Cardiac fibroblast (primary cell): ENCODE results near the gene SPAG6.
A peak's percentile ranks its signal among the peaks of the same experiment; 100 is the strongest.
"Not testable (repeated sequence)": the region's sequence is repeated elsewhere in the genome, so short reads cannot be mapped to it uniquely, and the experiment has no call there.

Source experiments
- DNase-seq, 2 donors: peaks; one replicate each; pipeline versions ENCODE4 v3.0.0 to v3.0.0-alpha.2; 2010; ENCODE audit warnings: low read depth in 2 of 2
- H3K4me3 ChIP-seq, 2 donors: replicated peaks in 1 of 2; 1 replicate in 1 of 2; 2 replicates in 1 of 2; pipeline ENCODE4 v1.5.1; 2011; ENCODE audit warnings: low read depth in 2 of 2, low read length in 2 of 2, mild to moderate bottlenecking in 2 of 2, moderate library complexity in 1 of 2
- TF ChIP-seq, protein P1 (sequence below): IDR thresholded peaks from one replicate; pipeline ENCODE4 v1.5.1; 2011; ENCODE audit warnings: low read depth, mild to moderate bottlenecking, low read length, inconsistent platforms

Gene SPAG6

DNA sequence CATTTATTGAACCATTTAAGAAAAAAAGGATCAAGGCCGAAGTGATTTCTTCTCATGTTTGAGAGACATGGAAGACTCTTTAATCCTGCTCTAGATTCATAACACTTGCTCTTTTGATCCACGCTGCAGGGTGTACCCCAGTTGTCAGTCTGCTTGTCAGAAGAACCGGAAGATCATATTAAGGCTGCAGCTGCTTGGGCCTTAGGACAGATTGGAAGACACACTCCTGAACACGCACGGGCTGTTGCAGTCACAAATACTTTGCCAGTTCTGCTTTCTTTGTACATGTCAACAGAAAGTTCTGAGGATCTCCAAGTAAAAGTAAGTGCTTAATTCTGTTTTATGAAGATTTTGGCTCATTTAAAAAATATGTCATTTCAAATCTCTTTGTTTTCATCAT is 46.3 kb downstream of the SPAG6 start:
- no peak for DNase-seq
- TF ChIP-seq, protein P1, sequence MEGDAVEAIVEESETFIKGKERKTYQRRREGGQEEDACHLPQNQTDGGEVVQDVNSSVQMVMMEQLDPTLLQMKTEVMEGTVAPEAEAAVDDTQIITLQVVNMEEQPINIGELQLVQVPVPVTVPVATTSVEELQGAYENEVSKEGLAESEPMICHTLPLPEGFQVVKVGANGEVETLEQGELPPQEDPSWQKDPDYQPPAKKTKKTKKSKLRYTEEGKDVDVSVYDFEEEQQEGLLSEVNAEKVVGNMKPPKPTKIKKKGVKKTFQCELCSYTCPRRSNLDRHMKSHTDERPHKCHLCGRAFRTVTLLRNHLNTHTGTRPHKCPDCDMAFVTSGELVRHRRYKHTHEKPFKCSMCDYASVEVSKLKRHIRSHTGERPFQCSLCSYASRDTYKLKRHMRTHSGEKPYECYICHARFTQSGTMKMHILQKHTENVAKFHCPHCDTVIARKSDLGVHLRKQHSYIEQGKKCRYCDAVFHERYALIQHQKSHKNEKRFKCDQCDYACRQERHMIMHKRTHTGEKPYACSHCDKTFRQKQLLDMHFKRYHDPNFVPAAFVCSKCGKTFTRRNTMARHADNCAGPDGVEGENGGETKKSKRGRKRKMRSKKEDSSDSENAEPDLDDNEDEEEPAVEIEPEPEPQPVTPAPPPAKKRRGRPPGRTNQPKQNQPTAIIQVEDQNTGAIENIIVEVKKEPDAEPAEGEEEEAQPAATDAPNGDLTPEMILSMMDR, result no peak
- H3K4me3 ChIP-seq, result no peak overlapping the region

DNA sequence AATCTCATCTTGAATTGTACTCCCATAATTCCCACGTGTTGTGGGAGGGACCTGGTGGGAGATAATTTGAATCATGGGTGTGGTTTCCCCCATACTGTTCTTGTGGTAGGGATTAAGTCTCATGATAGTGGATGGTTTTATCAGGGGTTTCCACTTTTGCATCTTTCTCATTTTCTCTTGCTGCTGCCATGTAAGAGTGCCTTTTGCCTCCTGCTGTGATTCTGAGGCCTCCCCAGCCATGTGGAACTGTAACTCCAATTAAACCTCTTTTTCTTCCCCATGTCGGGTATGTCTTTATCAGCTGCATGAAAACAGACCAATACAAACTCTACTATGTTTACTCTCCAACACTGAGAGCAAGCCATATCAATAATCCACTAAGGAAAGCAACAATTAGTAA is 50.9 kb downstream of the SPAG6 start:
- H3K4me3 ChIP-seq, DNase-seq: not testable (repeated sequence)

DNA sequence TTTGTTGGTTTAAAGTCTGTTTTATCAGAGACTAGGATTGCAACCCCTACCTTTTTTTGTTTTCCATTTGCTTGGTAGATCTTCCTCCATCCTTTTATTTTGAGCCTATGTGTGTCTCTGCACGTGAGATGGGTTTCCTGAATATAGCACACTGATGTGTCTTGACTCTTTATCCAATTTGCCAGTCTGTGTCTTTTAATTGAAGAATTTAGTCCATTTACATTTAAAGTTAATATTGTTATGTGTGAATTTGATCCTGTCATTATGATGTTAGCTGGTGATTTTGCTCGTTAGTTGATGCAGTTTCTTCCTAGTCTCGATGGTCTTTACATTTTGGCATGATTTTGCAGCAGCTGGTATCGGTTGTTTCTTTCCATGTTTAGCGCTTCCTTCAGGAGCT is 61.6 kb downstream of the SPAG6 start:
- not testable (repeated sequence) for H3K4me3 ChIP-seq, DNase-seq

DNA sequence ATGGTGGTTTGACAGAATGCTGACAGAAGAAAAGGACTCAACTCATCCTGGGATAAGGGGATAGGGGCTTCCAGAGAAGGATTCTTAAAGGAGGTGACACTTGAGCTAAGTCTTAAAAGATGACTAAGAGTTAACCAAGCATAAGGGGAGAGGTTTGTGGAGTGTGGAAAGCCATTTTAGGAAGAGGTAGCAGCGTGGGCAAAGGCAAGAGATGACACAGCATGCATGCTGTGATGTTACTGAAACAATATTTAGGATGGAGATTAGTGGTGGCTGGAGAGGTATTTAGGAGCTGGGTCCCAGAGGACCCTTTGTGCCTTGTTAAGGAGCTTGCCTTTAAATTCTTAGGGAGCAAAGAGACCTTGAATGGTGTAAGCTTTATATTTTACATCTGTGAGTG is 65.1 kb downstream of the SPAG6 start:
- no peak overlapping the region for H3K4me3 ChIP-seq
- no peak for DNase-seq
- TF ChIP-seq, protein P1, result no peak

DNA sequence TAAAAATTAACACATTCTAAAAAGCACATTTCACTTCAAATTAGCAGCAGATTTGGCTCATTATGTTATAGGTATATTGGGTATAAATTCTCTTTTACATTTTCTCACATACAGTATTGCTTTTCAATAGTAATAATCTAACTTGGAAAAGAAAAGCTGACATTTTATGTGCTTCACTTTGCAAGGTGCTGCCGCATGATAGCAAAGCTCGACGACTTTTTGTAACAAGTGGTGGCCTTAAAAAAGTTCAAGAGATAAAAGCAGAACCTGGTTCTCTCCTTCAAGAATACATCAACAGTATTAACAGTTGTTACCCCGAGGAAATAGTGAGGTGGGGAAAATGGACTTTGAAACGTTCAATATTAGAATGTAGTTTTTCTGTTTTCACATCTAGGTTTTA is 65.5 kb downstream of the SPAG6 start:
- DNase-seq, result no peak
- TF ChIP-seq, protein P1, result no peak
- no peak overlapping the region for H3K4me3 ChIP-seq

DNA sequence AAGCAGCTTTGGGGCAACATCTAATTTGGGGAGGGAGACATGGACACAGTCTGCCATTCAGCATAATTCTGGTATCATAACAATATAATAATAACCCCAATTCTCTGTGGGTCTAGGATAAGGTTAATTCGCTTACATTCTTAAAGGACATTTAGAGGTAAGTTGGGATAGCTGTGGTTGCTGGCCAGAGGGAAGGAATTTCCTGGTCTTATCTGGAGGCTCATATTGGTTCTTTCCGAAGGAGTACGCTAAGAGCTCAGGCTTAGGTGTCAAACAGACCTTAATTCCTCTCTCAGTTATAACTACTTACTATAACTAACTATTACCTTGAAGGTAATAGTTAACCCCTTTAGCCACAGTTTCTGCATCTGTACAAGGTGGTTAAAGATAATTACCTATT is 68.8 kb downstream of the SPAG6 start:
- TF ChIP-seq, protein P1, result no peak
- DNase-seq, result peak in 1 of 2 donors; percentile 31
- H3K4me3 ChIP-seq, result no peak overlapping the region

DNA sequence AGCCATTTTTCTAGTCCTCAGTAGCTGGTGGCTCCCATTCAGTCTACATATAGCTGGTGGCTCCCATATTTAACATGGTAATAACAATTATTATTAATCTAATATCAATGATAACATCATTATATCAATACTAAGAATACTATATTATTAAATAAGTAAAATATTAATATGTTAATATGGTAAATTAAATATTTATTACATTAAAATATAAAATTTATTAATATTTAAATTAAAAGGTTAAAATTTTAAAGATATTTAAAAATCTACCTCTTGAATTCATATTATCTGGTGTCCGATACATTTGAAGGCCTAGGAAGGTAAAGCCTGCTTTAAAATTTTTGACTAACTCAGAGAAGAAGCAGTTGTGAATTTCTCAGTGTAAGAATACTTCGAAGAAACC is 69.8 kb downstream of the SPAG6 start:
- no peak overlapping the region for H3K4me3 ChIP-seq
- TF ChIP-seq, protein P1, result no peak
- no peak for DNase-seq

DNA sequence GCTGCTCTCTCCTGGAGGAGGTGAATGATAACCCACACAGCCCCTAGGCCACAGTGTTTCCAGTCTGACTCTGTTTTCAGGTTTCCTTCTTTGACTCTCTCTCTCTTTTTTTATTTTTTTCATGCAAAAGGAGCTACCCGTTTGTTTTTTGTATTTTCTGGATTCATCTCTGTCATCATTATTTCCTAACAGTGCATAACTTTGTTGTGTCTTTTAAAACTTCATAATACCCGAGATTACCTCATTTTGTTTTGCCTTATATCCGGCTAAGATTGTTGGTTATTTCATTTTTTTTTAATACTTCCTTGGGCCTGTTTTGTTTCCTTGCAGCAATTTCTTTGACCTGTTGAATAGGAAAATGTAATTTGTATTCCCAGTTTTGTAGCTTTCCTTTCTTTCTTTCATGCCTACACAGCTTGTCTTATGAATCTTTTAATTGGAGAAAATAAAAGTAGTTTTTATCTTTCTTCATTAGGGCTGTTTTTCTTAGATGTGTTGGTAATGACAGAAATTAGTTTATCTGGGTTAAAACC is 72.5 kb downstream of the SPAG6 start:
- TF ChIP-seq, protein P1, result no peak
- H3K4me3 ChIP-seq, result no peak overlapping the region
- DNase-seq, result no peak
